C4-2B (cell line): ENCODE measurements around the gene TH.

Experiments used
- CTCF ChIP-seq: fragments of 450-650 bp; conservative IDR thresholded peaks from 2 replicates; pipeline ENCODE4 v1.5.1; 2017; ENCODE audit warnings: mild to moderate bottlenecking
- ZFX ChIP-seq: fragments of 450-650 bp; IDR thresholded peaks from 2 replicates; pipeline ENCODE4 v1.6.1; 2017

GRCh38 chr11:2209370-2209801, 37.8 kb upstream of the TH start:
- TF ChIP-seq CTCF, result no peak
- no peak for TF ChIP-seq ZFX
